Activated CD4-positive, alpha-beta memory T cell treated with anti-CD3 and anti-CD28 coated beads, Interleukin-2, amount 10 ng/mL, durations not matched to agents 7 days and 5 days (primary cell): Measurements from ENCODE around the gene CA10. TPM values are rescaled to one million over a fixed set of nuclear protein-coding genes. Genes with fewer than 3 reads are reported as not detected.

Source experiments
- CTCF ChIA-PET: fragments of 350-600 bp; sonication (Branson Sonifier 250); formaldehyde crosslinking; loops from one replicate; lab custom pipeline; 2021; ENCODE audit warnings: antibody characterized with exemption, inconsistent platforms; lab: Charles Lee
- POLR2A ChIA-PET: fragments of 350-600 bp; sonication (Branson Sonifier 250); formaldehyde crosslinking; loops from one replicate; lab custom pipeline; 2021; ENCODE audit warnings: antibody characterized with exemption; lab: Charles Lee
- DNase-seq: peaks from one replicate; pipeline ENCODE4 v3.0.0-alpha.2; 2020
- H3K27ac Mint-ChIP-seq: one replicate; pipeline ENCODE4 v1.8.0; 2021; ENCODE audit warnings: mild to moderate bottlenecking, mixed read lengths
- H3K27me3 Mint-ChIP-seq: one replicate; pipeline ENCODE4 v1.8.0; 2021; ENCODE audit warnings: mixed read lengths
- H3K36me3 Mint-ChIP-seq: one replicate; pipeline ENCODE4 v1.8.0; 2021; ENCODE audit warnings: low read depth, mixed read lengths
- H3K4me1 Mint-ChIP-seq: one replicate; pipeline ENCODE4 v1.8.0; 2021; ENCODE audit warnings: mixed read lengths
- H3K4me3 Mint-ChIP-seq: one replicate; pipeline ENCODE4 v1.8.0; 2021; ENCODE audit warnings: mild to moderate bottlenecking, mixed read lengths
- H3K9me3 Mint-ChIP-seq: one replicate; pipeline ENCODE4 v1.8.0; 2021; ENCODE audit warnings: mixed read lengths
- total RNA-seq, 2 experiments: library from RNA; stranded (reverse); gene quantifications; one replicate each; pipeline ENCODE4 v1.2.3, GENCODE V29; 2021

CA10 gene
- total RNA-seq, 2 experiments from 2014 or later: not detected

DNA sequence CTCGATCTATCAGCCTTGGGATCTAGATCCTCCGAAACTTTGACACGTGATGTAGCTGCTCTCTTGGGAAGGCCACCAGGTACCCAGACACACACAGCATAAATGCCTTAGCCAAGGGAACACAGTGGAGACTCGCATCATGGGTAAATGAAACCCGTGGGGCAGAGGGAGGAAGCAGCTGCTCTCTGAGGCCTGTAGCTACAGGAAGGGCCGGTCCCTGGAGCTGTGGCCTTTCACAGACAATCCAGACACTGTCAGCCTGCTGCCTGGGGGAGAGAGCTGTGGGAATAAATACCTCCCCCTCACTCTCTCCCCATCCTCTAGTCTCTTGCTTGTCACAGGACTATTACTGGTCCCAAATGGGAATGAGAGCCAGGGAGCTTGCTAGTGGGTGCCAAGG lies 546.9 kb downstream of the CA10 start:
- H3K27me3 Mint-ChIP-seq: no peaks in the 10 kb centered on the region
- DNase-seq: no peak
- ChIA-PET CTCF (no interaction called here), POLR2A (no interaction called here)
- H3K4me1 Mint-ChIP-seq: no peaks in the 10 kb centered on the region
- no peak overlapping the region for H3K27ac Mint-ChIP-seq
- H3K4me3 Mint-ChIP-seq: no peak overlapping the region
- H3K36me3 Mint-ChIP-seq: no peaks in the 10 kb centered on the region
- no peaks in the 10 kb centered on the region for H3K9me3 Mint-ChIP-seq

DNA sequence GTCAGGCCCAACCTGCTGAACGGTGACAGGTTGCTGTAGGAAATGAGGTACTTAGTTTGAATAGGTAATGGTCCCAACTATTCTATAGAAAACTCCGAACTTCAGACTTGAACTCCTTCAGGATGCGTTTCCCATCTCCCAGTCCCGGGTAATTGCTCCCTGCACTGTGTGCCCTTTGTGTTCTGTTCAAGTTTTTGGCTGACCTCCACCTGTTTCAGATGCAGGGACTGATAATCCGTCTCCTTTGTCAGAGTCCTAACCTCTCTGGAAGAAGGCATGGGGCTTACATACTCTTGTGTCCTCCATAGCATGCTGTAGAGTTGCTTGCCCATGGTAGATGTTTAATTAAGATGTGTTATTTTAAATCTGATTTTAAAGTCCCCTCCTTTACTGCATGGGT lies 547.7 kb downstream of the CA10 start:
- Mint-ChIP-seq H3K36me3 (no peaks in the 10 kb centered on the region), H3K9me3 (no peaks in the 10 kb centered on the region), H3K4me1 (no peaks in the 10 kb centered on the region), H3K27me3 (no peaks in the 10 kb centered on the region), H3K27ac (no peak overlapping the region), H3K4me3 (no peak overlapping the region)
- CTCF ChIA-PET: no interaction called here
- no peak for DNase-seq
- POLR2A ChIA-PET: no interaction called here

DNA sequence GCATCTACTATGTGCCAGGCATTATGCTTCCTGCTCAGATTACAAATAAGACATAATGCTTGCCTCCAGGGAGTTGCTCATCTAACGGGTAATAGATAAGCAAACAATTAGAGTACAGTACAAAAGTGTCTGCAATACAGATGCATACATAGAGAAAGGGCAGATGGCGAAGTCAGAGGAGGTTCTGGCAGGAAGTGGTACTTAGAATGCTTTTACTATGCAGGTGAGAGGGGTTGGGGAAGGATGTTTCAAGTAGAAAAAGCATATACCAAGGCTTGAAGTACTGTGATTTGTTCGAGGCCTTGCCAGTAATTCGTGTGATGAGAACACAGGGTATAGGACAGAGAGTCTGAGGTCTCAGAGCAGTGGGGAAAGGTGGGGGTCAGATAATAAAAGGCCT lies 548.4 kb downstream of the CA10 start:
- no peak overlapping the region for H3K4me3 Mint-ChIP-seq

DNA sequence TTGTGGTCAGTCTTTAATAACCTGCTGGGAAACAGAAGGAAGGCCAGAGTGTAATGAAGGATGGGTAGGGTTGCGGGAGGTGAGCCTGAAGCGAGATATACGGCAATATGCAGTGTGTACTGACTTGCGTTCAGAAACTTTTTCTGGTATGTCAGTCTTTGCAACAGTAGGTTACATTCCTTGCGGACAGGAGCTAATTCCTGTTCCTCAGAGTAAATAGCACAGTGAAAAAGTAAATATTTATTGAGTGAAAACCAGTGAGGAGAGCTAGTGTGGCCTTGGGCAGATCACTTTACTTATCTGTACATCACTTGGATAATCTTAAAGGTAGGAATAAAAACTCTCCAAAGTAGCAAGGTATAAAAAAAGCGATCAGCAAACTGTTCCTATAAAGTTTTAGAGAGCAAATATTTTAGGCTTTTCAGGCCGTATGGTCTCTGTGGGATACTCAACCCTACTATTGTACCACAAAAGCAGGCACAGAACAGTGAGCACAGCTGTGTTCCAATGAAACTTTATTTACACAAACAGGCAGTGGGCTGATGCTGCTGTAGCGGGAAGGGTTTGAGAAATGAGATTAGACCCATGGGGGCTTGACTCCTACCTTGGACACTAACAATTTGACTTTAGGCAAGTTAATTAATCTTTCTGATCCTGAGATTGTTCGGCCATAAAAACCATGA lies 550.1 kb downstream of the CA10 start:
- POLR2A ChIA-PET: no interaction called here
- Mint-ChIP-seq H3K9me3 (no peaks in the 10 kb centered on the region), H3K36me3 (no peaks in the 10 kb centered on the region), H3K27me3 (no peaks in the 10 kb centered on the region), H3K27ac (no peak overlapping the region), H3K4me3 (no peak overlapping the region), H3K4me1 (no peaks in the 10 kb centered on the region)
- CTCF ChIA-PET: no interaction called here
- DNase-seq: no peak

More for the DNA sequence above, 548.4 kb downstream of the CA10 start:
- ChIA-PET CTCF (no interaction called here), POLR2A (no interaction called here)
- Mint-ChIP-seq H3K27ac (no peak overlapping the region), H3K9me3 (no peaks in the 10 kb centered on the region), H3K36me3 (no peaks in the 10 kb centered on the region), H3K27me3 (no peaks in the 10 kb centered on the region), H3K4me1 (no peaks in the 10 kb centered on the region)
- no peak for DNase-seq

DNA sequence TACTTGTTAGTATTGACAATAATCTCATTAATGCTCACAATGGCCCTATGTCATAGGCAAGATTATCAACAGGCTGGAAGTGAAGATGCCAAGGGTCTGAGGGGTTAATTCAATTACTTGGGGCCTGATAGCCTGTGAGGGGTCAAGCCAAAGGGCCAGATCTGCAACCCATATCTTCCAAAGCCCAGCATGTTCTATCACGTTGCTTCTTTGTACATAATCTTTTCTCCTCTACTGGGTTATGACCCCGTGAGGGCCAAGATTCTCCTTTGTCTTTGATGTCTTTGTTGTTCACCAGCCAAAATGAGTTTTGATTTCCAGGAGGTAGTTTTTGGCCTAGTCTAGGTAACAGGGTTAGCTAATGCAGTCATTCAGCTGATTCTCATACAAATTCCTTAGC lies 551.0 kb downstream of the CA10 start:
- ChIA-PET CTCF (no interaction called here), POLR2A (no interaction called here)
- H3K27me3 Mint-ChIP-seq: no peaks in the 10 kb centered on the region
- H3K4me3 Mint-ChIP-seq: no peak overlapping the region
- no peaks in the 10 kb centered on the region for H3K36me3 Mint-ChIP-seq
- no peak overlapping the region for H3K27ac Mint-ChIP-seq
- H3K4me1 Mint-ChIP-seq: no peaks in the 10 kb centered on the region
- H3K9me3 Mint-ChIP-seq: no peaks in the 10 kb centered on the region
- DNase-seq: no peak

DNA sequence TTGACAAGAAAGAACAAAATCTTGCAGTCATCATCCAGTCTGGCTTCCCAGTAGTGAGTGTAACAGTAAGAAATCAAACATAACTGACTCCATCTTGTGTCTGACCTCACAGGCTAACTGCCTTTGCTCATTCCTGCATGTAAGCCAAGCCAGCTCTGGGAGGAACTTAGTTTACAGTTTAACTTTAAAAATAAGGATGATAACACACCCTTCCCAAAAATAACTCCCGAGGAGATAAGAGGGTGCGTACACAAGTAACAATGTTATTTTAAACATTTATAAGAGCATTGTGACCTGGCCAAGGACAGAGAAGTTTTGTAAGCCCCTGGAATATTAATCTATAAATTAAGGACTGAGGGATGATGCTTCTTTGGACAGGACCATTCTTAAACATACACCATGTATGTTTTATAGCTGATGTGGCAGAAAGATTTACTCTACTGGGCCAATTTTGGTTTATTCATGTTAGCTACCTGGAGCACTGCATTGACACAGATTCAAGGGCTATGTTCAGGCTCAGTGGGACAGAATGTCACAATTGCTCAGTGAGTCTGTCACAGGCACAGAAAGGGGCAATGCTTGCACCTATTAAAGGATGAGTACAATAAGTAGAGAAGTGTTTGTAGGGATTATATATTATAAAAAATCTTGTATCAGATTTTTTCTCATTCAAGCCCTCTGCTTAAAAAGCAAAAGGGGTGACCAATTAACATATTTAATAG lies 554.1 kb downstream of the CA10 start:
- CTCF ChIA-PET: no interaction called here
- no peaks in the 10 kb centered on the region for H3K36me3 Mint-ChIP-seq
- no peaks in the 10 kb centered on the region for H3K9me3 Mint-ChIP-seq
- no peaks in the 10 kb centered on the region for H3K27me3 Mint-ChIP-seq
- H3K4me1 Mint-ChIP-seq: no peaks in the 10 kb centered on the region
- H3K4me3 Mint-ChIP-seq: no peak overlapping the region
- no peak for DNase-seq
- POLR2A ChIA-PET: no interaction called here
- no peak overlapping the region for H3K27ac Mint-ChIP-seq

DNA sequence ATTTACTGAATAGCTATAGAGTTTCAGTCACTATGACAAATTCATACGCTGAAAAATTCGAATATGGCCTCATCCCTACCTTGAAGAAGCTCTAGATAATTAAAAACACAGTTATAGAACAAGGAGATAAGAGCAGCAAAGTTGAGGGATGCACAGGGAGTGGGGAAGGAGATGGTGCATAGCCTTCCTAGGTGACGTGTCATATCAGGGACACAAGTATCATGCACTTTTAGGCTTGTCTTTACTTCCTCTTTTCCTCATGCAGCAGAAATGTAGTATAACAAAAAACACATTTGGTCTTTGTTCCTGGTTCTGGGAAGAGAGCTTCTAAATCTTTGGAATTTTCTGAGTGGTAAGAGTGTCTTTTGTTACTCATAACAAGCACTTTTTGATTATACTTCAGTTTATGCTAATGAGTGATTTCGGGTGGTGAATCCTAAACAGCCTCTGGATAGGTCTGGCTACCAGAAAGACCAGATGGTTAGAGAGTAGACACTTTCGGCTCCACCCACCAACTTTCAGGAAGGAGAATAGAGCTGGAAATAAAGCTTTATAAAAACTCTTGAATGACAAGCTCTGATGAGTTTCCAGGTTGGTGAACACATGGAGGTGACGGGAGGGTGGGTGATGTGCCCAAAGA lies 556.8 kb downstream of the CA10 start:
- no peak for DNase-seq
- Mint-ChIP-seq H3K36me3 (no peaks in the 10 kb centered on the region), H3K27me3 (no peaks in the 10 kb centered on the region), H3K4me1 (no peaks in the 10 kb centered on the region), H3K9me3 (no peaks in the 10 kb centered on the region), H3K27ac (no peak overlapping the region), H3K4me3 (no peak overlapping the region)
- CTCF ChIA-PET: no interaction called here
- POLR2A ChIA-PET: no interaction called here

DNA sequence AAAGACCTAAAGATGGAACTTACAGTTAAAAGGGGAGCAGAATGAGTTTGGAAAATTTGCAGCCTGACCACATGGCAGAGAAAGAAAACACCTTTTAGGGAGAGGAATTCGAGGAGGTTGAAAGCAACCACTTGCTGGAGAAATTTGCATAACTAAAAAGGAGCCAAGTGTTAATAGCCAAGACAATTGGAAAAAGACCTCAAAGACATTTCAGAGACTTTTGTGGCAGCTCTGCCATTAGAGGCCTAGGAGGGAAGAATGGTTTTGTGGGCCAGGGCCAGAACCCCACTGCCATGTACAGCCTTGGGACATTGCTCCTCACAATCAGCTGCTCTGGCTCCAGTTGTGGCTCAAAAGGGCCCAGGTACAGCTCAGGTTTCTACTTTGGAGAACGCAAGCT lies 559.7 kb downstream of the CA10 start:
- H3K27me3 Mint-ChIP-seq: no peaks in the 10 kb centered on the region
- DNase-seq: no peak
- ChIA-PET POLR2A (no interaction called here), CTCF (no interaction called here)
- no peak overlapping the region for H3K27ac Mint-ChIP-seq
- H3K9me3 Mint-ChIP-seq: no peaks in the 10 kb centered on the region
- no peaks in the 10 kb centered on the region for H3K4me1 Mint-ChIP-seq
- no peak overlapping the region for H3K4me3 Mint-ChIP-seq
- H3K36me3 Mint-ChIP-seq: no peaks in the 10 kb centered on the region

DNA sequence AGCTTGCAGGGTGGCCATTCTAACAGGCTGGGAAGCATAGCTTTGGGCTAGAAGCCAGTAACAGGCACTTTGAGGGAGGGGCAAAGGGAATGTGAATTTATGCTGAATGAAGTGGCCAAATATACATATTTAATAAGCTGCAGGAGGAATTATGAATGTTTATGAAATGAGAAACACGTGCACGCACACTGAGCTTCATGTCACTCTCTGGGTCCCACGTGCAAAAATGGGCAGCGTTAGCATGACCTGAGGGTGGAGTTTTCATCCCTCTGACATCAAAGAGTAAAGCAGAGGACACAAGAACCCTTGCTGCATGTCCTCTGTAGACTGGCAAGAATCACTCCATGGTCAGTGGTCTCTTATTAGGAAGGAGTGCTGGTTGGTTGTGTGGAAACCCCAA lies 561.2 kb downstream of the CA10 start:
- CTCF ChIA-PET: no interaction called here
- POLR2A ChIA-PET: no interaction called here
- H3K36me3 Mint-ChIP-seq: no peaks in the 10 kb centered on the region
- H3K27me3 Mint-ChIP-seq: no peaks in the 10 kb centered on the region
- no peak overlapping the region for H3K4me3 Mint-ChIP-seq
- DNase-seq: no peak
- no peak overlapping the region for H3K27ac Mint-ChIP-seq
- H3K9me3 Mint-ChIP-seq: no peaks in the 10 kb centered on the region
- H3K4me1 Mint-ChIP-seq: no peaks in the 10 kb centered on the region

DNA sequence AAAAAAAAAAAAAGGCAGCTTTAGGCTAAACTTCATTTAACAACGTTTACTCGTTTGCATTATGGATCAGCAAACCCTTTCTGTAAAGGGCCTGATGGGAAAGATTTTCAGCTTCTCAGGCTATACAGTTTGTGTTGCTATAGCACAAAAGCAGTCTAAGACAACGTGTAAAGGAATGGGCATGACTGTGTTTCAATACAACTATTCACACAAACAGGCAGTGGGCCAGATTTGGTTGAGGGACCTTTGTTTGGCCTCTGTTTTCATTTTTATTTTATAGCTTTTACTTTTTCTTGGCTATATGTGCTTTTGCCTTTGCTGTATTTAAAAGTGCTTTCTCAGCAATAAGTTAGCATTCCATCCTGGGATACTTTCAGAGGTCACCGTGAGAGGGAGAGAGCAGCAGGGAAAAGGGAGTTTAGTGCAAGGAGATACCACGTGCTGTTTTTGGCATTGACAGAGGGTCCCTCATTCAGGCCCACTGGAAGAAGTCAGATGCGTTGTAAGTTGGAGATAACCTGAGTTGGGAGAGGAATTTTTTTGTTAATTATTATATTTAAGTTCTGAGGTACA lies 562.6 kb downstream of the CA10 start:
- no peaks in the 10 kb centered on the region for H3K4me1 Mint-ChIP-seq
- CTCF ChIA-PET: no interaction called here

DNA sequence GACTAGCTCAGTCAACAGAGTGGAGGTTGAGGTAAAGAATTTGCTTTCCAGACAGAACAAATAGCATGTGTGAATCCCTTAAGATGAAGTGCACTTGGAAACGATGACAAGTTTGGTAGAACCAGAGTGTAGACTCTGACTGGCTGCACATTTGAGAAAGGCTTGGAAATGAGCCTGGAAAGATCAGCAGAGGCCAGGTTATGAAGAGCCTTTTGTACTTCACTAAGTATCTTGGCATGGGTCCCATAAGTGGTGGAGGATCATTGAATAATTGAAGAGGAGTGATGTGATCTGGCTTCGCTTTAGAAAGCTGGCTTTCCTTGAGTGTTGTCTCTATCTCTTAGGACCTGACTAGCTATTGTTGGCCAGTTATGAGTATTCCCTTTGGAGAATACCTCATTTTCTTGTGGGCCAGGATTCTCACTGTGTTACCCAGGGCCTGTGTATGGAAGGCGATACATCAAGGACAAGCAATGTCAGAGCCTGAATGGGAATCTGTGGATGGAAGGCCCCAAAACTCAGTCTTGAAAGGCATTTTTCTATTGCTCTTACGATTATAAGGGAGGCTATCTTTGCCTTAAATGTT lies 568.4 kb downstream of the CA10 start:
- peaks cover 4% of the 10 kb centered on the region for H3K27me3 Mint-ChIP-seq

More for the DNA sequence above, 562.6 kb downstream of the CA10 start:
- H3K36me3 Mint-ChIP-seq: no peaks in the 10 kb centered on the region
- POLR2A ChIA-PET: no interaction called here
- H3K27me3 Mint-ChIP-seq: peaks cover 4% of the 10 kb centered on the region
- DNase-seq: no peak
- H3K27ac Mint-ChIP-seq: no peak overlapping the region
- H3K4me3 Mint-ChIP-seq: no peak overlapping the region
- no peaks in the 10 kb centered on the region for H3K9me3 Mint-ChIP-seq

DNA sequence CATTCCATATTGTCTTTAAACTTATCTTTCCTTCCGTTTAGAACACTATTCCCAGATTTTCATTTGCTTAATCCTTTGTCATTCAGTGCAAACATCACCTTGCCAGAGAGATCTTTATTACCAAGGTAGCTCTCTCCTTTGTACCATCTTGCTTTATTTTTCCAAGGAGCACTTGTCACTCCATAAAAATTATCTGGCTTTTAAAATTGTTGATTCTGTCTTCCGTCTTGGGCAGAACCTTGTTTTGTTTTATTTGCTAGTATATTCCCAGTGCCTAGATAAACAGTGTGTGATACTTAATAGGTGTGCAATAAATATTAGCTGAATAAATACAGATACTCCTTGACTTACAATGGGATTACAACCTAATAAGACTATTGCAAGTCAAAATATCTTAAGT lies 570.5 kb downstream of the CA10 start:
- DNase-seq: no peak
- CTCF ChIA-PET: interaction anchor here (0.6 kb wide), 1 partner anchor 21 kb away, joined by 3 read pairs; no protein-coding TSS in a partner anchor
- H3K27me3 Mint-ChIP-seq: peaks cover 6% of the 10 kb centered on the region
- POLR2A ChIA-PET: no interaction called here
- no peaks in the 10 kb centered on the region for H3K36me3 Mint-ChIP-seq
- no peaks in the 10 kb centered on the region for H3K4me1 Mint-ChIP-seq
- H3K9me3 Mint-ChIP-seq: peaks cover 4% of the 10 kb centered on the region
- no peak overlapping the region for H3K27ac Mint-ChIP-seq
- no peak overlapping the region for H3K4me3 Mint-ChIP-seq

More for the DNA sequence above, 568.4 kb downstream of the CA10 start:
- POLR2A ChIA-PET: no interaction called here
- H3K36me3 Mint-ChIP-seq: no peaks in the 10 kb centered on the region
- CTCF ChIA-PET: no interaction called here
- H3K27ac Mint-ChIP-seq: no peak overlapping the region
- H3K9me3 Mint-ChIP-seq: peaks cover 4% of the 10 kb centered on the region
- H3K4me3 Mint-ChIP-seq: no peak overlapping the region
- no peak for DNase-seq
- no peaks in the 10 kb centered on the region for H3K4me1 Mint-ChIP-seq

DNA sequence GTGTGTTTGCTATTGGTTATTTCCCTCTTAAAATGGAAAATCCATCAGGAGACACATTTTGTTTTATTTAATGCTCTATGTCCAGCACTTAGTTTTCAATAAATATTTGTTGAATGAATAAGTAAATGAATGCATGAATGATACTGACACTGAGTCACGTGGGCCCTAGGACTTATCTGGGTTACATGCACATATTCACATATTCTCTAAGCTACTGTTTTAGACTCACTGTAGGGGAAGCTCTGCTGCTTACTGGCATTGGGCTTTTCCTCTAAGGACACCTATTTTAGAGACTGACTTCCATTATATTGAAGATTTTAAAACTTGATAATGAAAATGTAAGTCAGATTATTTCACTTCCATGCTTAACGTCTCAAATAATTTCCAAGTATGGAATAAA lies 571.0 kb downstream of the CA10 start:
- no peak overlapping the region for H3K27ac Mint-ChIP-seq
- H3K9me3 Mint-ChIP-seq: peaks cover 4% of the 10 kb centered on the region
- H3K4me3 Mint-ChIP-seq: no peak overlapping the region
- ChIA-PET POLR2A (no interaction called here), CTCF (interaction anchor here (0.6 kb wide), 1 partner anchor 77 kb away, joined by 3 read pairs; no protein-coding TSS in a partner anchor)
- no peaks in the 10 kb centered on the region for H3K36me3 Mint-ChIP-seq
- H3K4me1 Mint-ChIP-seq: no peaks in the 10 kb centered on the region
- no peak for DNase-seq
- H3K27me3 Mint-ChIP-seq: peaks cover 6% of the 10 kb centered on the region
